ENCODE results near the gene LNPEP. TPM values are rescaled to one million over a fixed set of nuclear protein-coding genes. Genes with fewer than 3 reads are reported as not detected.
A peak's percentile ranks its signal among the peaks of the same experiment; 100 is the strongest.
"Not testable (repeated sequence)": the region's sequence is repeated elsewhere in the genome, so short reads cannot be mapped to it uniquely, and the experiment has no call there.

Gene LNPEP
- total RNA-seq, 4 donors from 2014 or later = 40.4 to 71.8 (median 51.3) TPM

- peaks cover 0 to 6% (median under 1%) of the 10 kb centered on the region in 4 donors for H3K4me1 ChIP-seq
- peak in 1 of 2 donors; percentile 16 for DNase-seq (ENCODE audit: low spot score in 2 of 2)
- H3K36me3 ChIP-seq = no peaks in the 10 kb centered on the region
- H3K27ac ChIP-seq = no peak overlapping the region
- TF ChIP-seq POLR2A (IDR thresholded peaks at IDR 0.05) (no peak), EP300 (IDR thresholded peaks at IDR 0.05) (no peak), CTCF (IDR thresholded peaks at IDR 0.05) (no peak)
- H3K4me3 ChIP-seq = no peak overlapping the region
- no peaks in the 10 kb centered on the region for H3K27me3 ChIP-seq
- no peaks in the 10 kb centered on the region for H3K9me3 ChIP-seq
Measured at GRCh38 chr5:96927008-96927407, 8.9 kb upstream of the LNPEP start.

- Histone ChIP-seq H3K9me3 (no peaks in the 10 kb centered on the region), H3K27ac (no peak overlapping the region), H3K4me1 (peaks cover 0 to 24% (median 15%) of the 10 kb centered on the region in 4 donors), H3K36me3 (no peaks in the 10 kb centered on the region), H3K27me3 (no peaks in the 10 kb centered on the region), H3K4me3 (no peak overlapping the region)
- WGBS, 2 donors = 89 to 94% methylated on average over 7 of the region's 7 CpGs
- TF ChIP-seq POLR2A (IDR thresholded peaks at IDR 0.05) (no peak), EP300 (IDR thresholded peaks at IDR 0.05) (no peak), CTCF (IDR thresholded peaks at IDR 0.05) (no peak)
- DNase-seq (ENCODE audit: low spot score in 2 of 2) = no peak
Measured at GRCh38 chr5:96928931-96929708, 6.8 kb upstream of the LNPEP start.

- H3K9me3 ChIP-seq = no peaks in the 10 kb centered on the region
- peaks cover 0 to 24% (median 17%) of the 10 kb centered on the region in 4 donors for H3K4me1 ChIP-seq
- no peak overlapping the region for H3K4me3 ChIP-seq
- no peaks in the 10 kb centered on the region for H3K36me3 ChIP-seq
- H3K27me3 ChIP-seq = no peaks in the 10 kb centered on the region
- WGBS, 2 donors = 88 to 95% methylated on average over 3 of the region's 3 CpGs
- TF ChIP-seq POLR2A (IDR thresholded peaks at IDR 0.05) (no peak), CTCF (IDR thresholded peaks at IDR 0.05) (no peak), EP300 (IDR thresholded peaks at IDR 0.05) (no peak)
- no peak for DNase-seq (ENCODE audit: low spot score in 2 of 2)
- H3K27ac ChIP-seq = no peak overlapping the region
Measured at GRCh38 chr5:96930058-96930457, 5.8 kb upstream of the LNPEP start.

GRCh38 chr5:96930589-96930988, 5.3 kb upstream of the LNPEP start:
- 80 to 97% methylated on average over 3 of the region's 3 CpGs for WGBS, 2 donors
- H3K36me3 ChIP-seq = no peaks in the 10 kb centered on the region
- H3K27me3 ChIP-seq = no peaks in the 10 kb centered on the region
- H3K27ac ChIP-seq = no peak overlapping the region
- no peak for TF ChIP-seq POLR2A (IDR thresholded peaks at IDR 0.05)
- TF ChIP-seq CTCF (IDR thresholded peaks at IDR 0.05) = no peak
- TF ChIP-seq EP300 (IDR thresholded peaks at IDR 0.05) = no peak
- H3K4me3 ChIP-seq = no peak overlapping the region
- H3K9me3 ChIP-seq = no peaks in the 10 kb centered on the region
- peaks cover 0 to 24% (median 17%) of the 10 kb centered on the region in 4 donors for H3K4me1 ChIP-seq
- DNase-seq (ENCODE audit: low spot score in 2 of 2) = no peak

GRCh38 chr5:96931037-96931436, 4.8 kb upstream of the LNPEP start:
- H3K36me3 ChIP-seq; H3K27ac ChIP-seq; H3K27me3 ChIP-seq; DNase-seq (ENCODE audit: low spot score in 2 of 2); H3K4me3 ChIP-seq; H3K9me3 ChIP-seq: not testable (repeated sequence)
- peaks cover 0 to 24% (median 17%) of the 10 kb centered on the region in 4 donors for H3K4me1 ChIP-seq
- 95 to 98% methylated on average over 2 of the region's 2 CpGs for WGBS, 2 donors
